NCI-H187 treated with DMSO at 0.1 percent for 48 hours (cell line): ENCODE results near the gene ZNF329.

ENCODE experiments used
- DNase-seq: peaks from one replicate; lab custom pipeline; 2025; lab: John Stamatoyannopoulos, UW

Gene ZNF329

GRCh38 chr19:58118979-58119733, 31.4 kb downstream of the ZNF329 start:
- DNase-seq, result no peak

GRCh38 chr19:58117841-58118575, 32.6 kb downstream of the ZNF329 start:
- no peak for DNase-seq

DNA sequence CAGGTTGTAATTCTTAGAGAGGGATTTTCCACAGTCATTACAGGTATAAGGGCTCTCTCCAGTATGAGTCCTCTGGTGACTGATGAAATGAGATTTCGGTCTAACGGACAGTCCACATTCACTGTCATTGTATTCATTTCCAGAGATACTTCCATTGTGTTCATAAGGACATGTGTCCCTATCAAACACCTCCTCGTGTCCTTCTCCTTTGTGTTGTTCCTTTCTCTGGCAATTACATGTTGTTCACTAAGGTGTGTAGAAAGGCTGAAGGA, 42.1 kb downstream of the ZNF329 start:
- no peak for DNase-seq

DNA sequence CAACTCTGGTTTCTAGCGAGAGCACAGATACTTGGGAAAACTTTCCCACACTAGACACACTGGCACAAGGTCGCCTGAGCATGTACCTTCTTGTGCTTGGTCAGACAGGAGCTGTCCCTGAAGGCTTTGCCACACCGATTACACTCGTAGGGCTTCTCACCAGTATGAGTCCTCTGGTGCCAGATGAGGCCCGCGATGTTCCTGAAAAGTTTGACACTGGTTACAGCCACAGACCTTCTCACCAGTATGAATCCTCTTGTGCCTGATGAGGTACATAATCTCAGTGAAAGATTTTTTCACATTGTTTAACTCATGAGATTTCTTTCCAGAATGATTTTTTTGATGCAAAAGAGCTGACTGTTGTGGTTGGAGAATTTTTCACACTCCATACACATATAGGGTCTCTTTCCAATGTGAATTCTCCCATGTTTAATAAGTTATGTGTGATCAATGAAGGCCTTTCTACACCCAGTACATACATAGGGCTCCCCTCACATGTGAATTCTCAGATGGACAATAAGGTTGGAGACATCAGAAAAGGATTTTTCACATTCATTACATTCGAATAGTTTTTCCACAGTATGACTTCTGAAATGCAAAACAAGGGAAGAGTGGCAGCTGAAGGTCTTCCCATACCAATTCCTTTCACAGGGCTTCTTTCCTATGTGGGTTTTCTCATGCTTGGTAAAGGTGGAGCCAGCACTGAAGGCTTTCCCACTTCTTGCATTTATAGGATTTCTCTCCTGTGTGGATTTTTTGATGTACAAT, 42.6 kb downstream of the ZNF329 start:
- no peak for DNase-seq

DNA sequence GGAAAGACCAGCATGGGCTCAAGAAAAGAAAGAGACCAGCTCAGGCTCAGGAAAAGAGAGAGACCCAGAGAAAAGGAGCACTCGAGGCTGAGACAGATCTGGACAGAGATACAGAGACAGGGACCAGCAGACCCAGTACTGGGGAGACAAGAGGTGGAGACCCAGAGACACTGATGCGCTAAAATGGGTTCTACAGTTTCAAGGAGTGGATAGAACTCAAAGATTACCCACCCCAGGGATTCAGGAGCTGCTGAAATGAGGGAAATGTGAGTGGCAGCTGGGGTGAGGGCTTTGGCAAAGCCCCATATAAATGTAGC, 51.9 kb downstream of the ZNF329 start:
- DNase-seq, result no peak

DNA sequence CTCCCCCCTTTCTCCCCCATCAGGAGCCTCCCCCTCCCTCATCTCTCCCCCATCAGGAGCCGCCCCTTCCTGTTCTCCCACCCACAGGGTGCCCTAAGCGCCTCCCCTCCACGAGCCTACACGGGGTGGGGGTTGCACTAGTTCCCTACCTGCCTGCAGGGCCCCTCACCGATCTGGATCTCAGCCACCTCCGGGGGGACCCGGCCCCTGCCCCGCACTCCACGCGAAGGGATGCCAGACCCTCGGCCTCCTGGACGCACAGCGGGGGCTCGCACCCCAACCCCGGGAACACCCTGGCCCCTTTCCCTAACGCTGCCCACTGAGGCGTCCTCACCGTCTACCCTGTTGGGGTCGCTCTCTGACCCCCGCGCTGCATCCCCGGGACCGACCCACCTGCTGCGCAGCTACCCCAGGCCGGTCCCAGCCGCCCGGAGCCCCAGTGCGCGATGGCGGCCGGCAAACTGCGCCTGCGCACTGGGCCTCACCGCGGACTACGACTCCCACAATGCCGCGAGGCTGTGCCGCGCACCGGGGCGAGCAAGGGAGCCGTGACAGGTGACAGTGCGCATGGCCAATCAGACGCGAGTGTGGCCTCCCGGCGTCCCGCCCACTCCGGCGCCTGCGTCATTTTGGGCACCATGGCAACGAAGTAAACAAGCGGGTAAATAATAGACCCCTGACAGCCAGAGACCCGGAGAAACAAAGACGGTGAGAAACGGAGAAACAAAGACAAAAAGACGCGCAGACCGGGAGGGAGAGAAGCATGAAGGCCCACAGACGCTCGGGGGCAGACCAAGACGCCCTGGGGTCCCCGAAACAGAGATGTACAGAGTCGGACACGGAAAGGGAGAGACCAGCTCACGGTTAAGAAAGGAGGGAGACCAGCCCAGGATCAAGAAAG, 52.6 kb downstream of the ZNF329 start, which contains the start of gene ZSCAN18:
TSS of gene ZSCAN18 (minus strand) at position 451 of the 901 bp plus-strand sequence. CDS start 7,964 bp downstream, outside the sequence.
- peak; percentile 50 for DNase-seq

DNA sequence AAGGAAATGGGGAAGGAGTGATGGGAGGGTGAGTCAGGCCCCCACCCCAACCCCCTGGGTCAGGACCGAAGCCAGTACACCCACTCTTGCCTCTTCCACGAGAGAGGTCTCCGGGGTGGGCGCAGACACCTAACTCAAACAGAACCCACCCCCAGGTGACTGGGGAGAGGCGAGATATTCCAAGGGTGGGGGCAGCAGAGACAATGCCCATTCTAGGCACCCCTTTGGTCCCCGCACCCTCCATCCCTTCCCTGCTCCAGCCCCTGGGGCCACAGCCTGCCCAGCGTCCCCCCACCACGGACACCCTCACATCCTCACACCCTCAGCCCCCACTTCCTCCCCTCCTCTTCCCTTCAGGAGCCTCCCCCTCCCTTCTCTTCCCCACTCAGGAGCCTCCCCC, 53.2 kb downstream of the ZNF329 start:
- DNase-seq, result no peak

DNA sequence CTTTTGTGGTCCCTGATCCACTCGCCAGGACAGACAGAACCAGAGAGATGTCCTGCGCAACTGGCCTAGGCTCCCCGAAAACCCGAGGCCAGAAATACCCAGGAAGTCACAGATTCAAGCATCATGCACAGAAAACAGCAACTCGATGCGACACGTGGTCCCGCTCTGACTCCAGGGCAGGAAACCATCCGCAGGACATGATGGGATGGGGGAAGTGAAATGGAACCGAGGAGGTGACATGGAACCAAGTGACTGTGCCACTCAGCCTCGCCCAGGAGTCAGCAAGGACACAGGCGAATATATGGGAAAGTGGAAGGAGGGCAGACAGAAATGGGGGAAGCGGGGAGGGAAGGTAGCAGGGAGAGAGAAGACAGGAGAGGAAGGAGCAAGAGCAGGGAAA, 53.7 kb downstream of the ZNF329 start:
- DNase-seq, result no peak

- DNase-seq, result no peak
These were observed 55.3 kb downstream of the ZNF329 start for GRCh38 chr19:58095328-58095727.

- DNase-seq, result no peak
These were observed 57.5 kb downstream of the ZNF329 start for GRCh38 chr19:58093071-58093470.

DNA sequence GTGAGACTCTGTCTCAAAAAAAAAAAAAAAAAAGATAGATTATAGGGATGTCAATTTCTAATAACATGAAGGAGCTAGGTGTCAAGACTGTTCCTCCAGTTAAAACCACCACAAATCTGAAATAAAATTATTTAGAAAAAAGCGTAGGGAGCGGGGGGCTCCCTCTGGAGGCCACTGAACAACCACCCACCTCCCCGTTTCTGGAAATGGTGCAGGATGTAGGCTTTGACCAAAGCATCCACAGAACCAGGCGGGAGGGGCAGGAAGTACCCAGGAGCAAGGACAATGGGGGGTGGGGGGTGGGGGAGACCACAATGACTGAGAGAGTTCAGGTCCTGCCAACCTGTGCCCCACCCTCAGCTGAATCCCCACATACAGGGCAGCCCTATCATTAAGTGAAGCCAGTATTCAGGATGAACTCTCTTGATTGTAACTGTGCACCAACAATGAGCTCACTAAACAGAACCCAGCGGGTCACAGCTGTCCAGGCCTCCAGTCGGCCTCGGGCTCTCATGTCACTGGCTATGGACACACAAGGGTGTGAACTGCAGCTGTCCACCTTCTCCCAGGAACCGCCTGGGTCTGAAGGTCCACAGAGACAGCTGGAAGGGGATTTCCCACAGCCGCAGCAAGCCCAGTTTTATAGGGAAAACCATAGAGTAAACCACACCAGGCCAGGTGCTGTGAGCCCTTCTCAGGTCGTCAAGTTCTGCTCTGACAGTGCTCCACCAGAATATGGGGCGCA, 59.2 kb downstream of the ZNF329 start:
- no peak for DNase-seq

GRCh38 chr19:58089846-58090245, 60.7 kb downstream of the ZNF329 start:
- no peak for DNase-seq

- DNase-seq, result no peak
These were observed 62.0 kb downstream of the ZNF329 start for GRCh38 chr19:58088521-58089052.

DNA sequence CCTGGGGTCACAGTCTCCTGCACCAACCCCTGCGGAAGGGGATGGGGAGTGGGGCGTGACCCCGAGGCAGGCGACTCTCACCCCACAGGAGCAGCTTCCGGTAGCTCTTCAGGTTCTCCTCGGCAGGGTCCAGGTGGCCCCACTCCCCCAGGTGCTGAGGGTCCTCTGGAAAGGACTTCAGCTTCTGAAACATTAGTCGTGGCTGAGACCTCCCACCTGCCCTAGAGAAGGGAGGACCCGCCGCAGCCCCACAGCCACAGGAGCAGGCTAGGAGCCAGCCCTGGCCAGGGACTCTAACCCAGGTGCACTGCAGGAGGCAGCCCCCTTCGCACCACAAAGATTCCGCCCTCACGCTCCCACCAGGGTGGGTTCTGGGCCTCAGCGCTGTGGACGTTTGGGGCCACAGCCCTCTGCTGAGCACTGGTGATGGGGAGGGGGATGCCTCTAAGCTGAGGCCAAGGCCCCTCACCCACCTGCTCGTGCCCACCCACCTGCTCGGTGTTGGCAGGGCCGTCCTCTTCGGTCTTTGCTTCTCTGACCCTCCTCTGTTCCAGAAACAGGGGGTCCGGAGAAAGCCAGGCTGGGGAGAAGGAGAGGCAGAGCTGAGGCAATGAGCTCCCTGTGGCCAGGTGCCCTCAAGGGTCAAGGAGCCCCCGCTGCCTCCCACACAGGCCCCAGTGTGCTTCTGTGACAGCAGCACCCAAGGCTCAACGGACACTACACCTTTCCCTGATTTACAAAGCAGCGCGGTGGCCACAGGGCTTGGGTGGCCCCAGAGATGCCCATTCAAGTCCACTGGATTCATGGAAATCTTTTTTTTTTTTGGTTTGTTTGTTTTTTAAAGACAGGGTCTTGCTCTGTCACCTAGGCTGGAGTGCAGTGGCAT, 63.5 kb downstream of the ZNF329 start:
- DNase-seq, result no peak

- no peak for DNase-seq
These were observed 65.2 kb downstream of the ZNF329 start for GRCh38 chr19:58085348-58085875.

- no peak for DNase-seq
These were observed 65.8 kb downstream of the ZNF329 start for GRCh38 chr19:58084596-58085347.

DNA sequence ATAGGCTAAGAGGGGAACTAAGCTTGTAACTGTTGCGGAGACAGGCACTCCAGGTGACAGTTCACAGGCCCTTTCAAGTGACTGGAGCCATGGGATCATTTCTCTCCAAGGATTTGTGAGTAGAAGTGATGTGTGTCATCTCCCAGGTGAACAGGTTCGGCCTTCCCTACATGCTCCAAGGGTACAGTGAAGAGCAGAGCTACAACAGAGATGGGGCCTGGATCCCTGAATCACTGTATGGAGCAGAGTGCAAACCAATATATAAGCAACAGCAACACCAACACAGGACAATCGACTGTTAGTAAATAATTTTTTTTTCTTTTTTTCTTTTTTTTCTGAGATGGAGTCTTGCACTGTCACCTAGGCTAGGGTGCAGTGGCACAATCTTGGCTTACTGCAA, 67.6 kb downstream of the ZNF329 start:
- DNase-seq, result no peak

- no peak for DNase-seq
These were observed 70.8 kb downstream of the ZNF329 start for GRCh38 chr19:58079792-58080191.
